K562 (cell line): ENCODE data around the gene CLGN. TPM values are rescaled to one million over a fixed set of nuclear protein-coding genes. Genes with fewer than 3 reads are reported as not detected.
A peak's percentile ranks its signal among the peaks of the same experiment; 100 is the strongest.

Experiments
- ATF1 ChIP-seq, 2 experiments: fragments of 450-650 bp in 1 of 2; IDR thresholded peaks; 2 replicates each; pipeline ENCODE4 v1.6.1; 2016; ENCODE audit warnings: missing compliant biosample characterization in 1 of 2, missing genetic modification characterization in 1 of 2
- BHLHE40 ChIP-seq: IDR thresholded peaks from 2 replicates; pipeline ENCODE4 v1.6.1; 2011; ENCODE audit warnings: low read length, improper control_type of control experiment
- DEAF1 ChIP-seq: fragments of 450-650 bp; formaldehyde crosslinking; IDR thresholded peaks from 2 replicates; pipeline ENCODE4 v1.4.0; 2020; ENCODE audit warnings: mild to moderate bottlenecking, moderate library complexity
- JUND ChIP-seq, 2 experiments: IDR thresholded peaks; 2 replicates in 1 of 2; 3 replicates in 1 of 2; pipeline ENCODE4 v1.6.1; 2011; ENCODE audit warnings: borderline replicate concordance in 2 of 2, low read depth in 2 of 2, low read length in 2 of 2, improper control_type of control experiment in 1 of 2, missing biosample characterization in 1 of 2, missing genetic modification characterization in 1 of 2, missing genetic modification reagents in 1 of 2
- NBN ChIP-seq: fragments of 450-650 bp; IDR thresholded peaks from 2 replicates; pipeline ENCODE4 v1.6.1; 2016; ENCODE audit warnings: low read depth, mild to moderate bottlenecking
- NR2F6 ChIP-seq: fragments of 450-650 bp; formaldehyde crosslinking; IDR thresholded peaks from 2 replicates; pipeline ENCODE4 v1.4.0; 2020; ENCODE audit warnings: mild to moderate bottlenecking
- SIX5 ChIP-seq, 2 experiments: IDR thresholded peaks; 2 replicates each; pipeline ENCODE4 v1.6.1; 2011; ENCODE audit warnings: low read length in 2 of 2, borderline replicate concordance in 1 of 2, low read depth in 1 of 2, mild to moderate bottlenecking in 1 of 2, moderate library complexity in 1 of 2; ENCODE audit not compliant: insufficient read depth in 1 of 2
- SRSF1 ChIP-seq: fragments of 200-400 bp; formaldehyde crosslinking; IDR thresholded peaks from 2 replicates; pipeline ENCODE4 v1.6.1; 2017; ENCODE audit warnings: mild to moderate bottlenecking, low read depth, low read length, moderate library complexity
- TEAD2 ChIP-seq: fragments of 450-650 bp; IDR thresholded peaks from 2 replicates; pipeline ENCODE4 v1.6.1; 2016; ENCODE audit warnings: missing genetic modification characterization, control low read depth, missing compliant biosample characterization
- TEAD4 ChIP-seq, 2 experiments: sonication (generic) in 1 of 2; formaldehyde crosslinking in 1 of 2; IDR thresholded peaks; 2 replicates each; pipeline versions ENCODE4 v1.6.1 to v1.8.0; 2012 to 2022; ENCODE audit warnings: borderline replicate concordance in 1 of 2, inconsistent platforms in 1 of 2, low read length in 1 of 2, mild to moderate bottlenecking in 1 of 2, missing genetic modification reagents in 1 of 2
- THAP7 ChIP-seq: fragments of 250-450 bp; sonication (Bioruptor Pico); IDR thresholded peaks from 2 replicates; pipeline ENCODE4 v1.5.0; 2021
- TRIM28 ChIP-seq: fragments of 450-650 bp; IDR thresholded peaks from 2 replicates; pipeline ENCODE4 v1.6.1; 2017
- USF2 ChIP-seq: sonication (generic); formaldehyde crosslinking; IDR thresholded peaks from 2 replicates; pipeline ENCODE4 v1.5.0; 2020; ENCODE audit warnings: missing genetic modification reagents
- ZNF124 ChIP-seq: sonication (generic); formaldehyde crosslinking; IDR thresholded peaks from 2 replicates; pipeline ENCODE4 v1.8.1; 2022; ENCODE audit warnings: missing genetic modification reagents
- ZNF263 ChIP-seq: sonication (generic); formaldehyde crosslinking; IDR thresholded peaks from 2 replicates; pipeline ENCODE4 v1.8.0; 2022; ENCODE audit warnings: mild to moderate bottlenecking, missing genetic modification reagents, borderline replicate concordance
- ZNF347 ChIP-seq: fragments of 450-650 bp; formaldehyde crosslinking; IDR thresholded peaks from 2 replicates; pipeline ENCODE4 v1.4.0; 2020; ENCODE audit warnings: low read depth, mild to moderate bottlenecking, moderate library complexity
- ZNF445 ChIP-seq: fragments of 250-450 bp; sonication (Bioruptor Pico); IDR thresholded peaks from 2 replicates; pipeline ENCODE4 v1.4.0; 2020; ENCODE audit warnings: low read depth, mild to moderate bottlenecking, moderate library complexity
- ZNF586 ChIP-seq: fragments of 450-650 bp; formaldehyde crosslinking; conservative IDR thresholded peaks from 2 replicates; pipeline ENCODE4 v1.4.0; 2020; ENCODE audit warnings: mild to moderate bottlenecking, moderate library complexity
- ZNF589 ChIP-seq: fragments of 200-800 bp; sonication (Bioruptor generic); IDR thresholded peaks from 2 replicates; pipeline ENCODE4 v1.6.1; 2016; ENCODE audit warnings: low read depth, missing genetic modification characterization, missing compliant biosample characterization
- polyA plus RNA-seq, 8 experiments: library from polyadenylated mRNA; depleted of rRNA in 4 of 8; stranded (reverse) in 5 of 8; unstranded in 3 of 8; fragments of >200 nt; fragmentation: Nextera tagmentation in 2 of 8; fragmentation: Illumina TruSeq in 1 of 8; extraction: Ambion mirVana in 2 of 8; extraction: Trizol in 1 of 8; gene quantifications; 2 replicates each; pipeline versions ENCODE4 v1.2.1 to v1.2.3, GENCODE V29; 2011 to 2014; ENCODE audit warnings: inconsistent platforms in 1 of 8, missing spikeins in 1 of 8
- total RNA-seq, 7 experiments: library from RNA; depleted of rRNA in 6 of 7; stranded (reverse); fragments of >200 nt in 6 of 7; fragmentation: Illumina TruSeq in 2 of 7; extraction: Trizol in 2 of 7; gene quantifications; 2 replicates each; pipeline versions ENCODE4 v1.2.1 to v1.2.3, GENCODE V29; 2011 to 2021; ENCODE audit warnings: low replicate concordance in 1 of 7
- TF ChIP-seq, protein P1 (sequence below): fragments of 250-450 bp; sonication (Bioruptor Pico); IDR thresholded peaks from 2 replicates; pipeline ENCODE4 v1.5.0; 2022; ENCODE audit warnings: mild to moderate bottlenecking
- TF ChIP-seq, protein P2 (sequence below), 2 experiments: fragments of 450-650 bp in 1 of 2; sonication (generic) in 1 of 2; formaldehyde crosslinking; conservative IDR thresholded peaks; 2 replicates each; pipeline versions ENCODE4 v1.4.0 to v1.8.1; 2020 to 2022; ENCODE audit warnings: mild to moderate bottlenecking in 1 of 2, missing genetic modification reagents in 1 of 2

CLGN gene
- total and polyA plus RNA-seq, 9 of the 15 experiments (the other 6 are each of a cell fraction or from before 2014, with no cell fraction given) = 0.22 to 3.6 (median 2.7) TPM

DNA sequence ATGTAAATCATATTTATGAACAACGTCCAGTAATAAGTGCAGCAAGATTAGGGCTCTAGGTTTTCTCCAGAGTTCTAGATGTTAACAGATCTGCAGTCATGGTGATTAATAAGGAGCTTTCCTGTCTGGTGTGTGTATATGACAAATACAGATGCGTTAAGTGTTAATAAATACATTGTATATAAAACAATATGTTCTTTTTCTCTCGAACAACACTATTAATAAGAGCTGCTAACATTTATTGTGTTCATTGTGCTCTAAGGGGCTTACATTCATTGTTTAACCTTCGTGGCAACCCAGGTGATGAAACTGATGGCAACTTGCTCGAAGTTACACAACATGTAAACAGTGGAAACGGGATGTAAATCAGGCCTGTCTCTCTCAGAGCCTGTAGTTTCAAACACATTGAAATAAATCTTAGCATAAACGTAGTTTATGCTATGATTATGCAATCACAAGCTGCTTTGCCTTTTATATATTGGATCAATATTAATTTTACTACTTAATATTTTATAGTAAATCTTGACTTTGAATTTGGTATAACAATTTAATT, 547 bp upstream of the CLGN start (continued):
- TF ChIP-seq DEAF1 (CRISPR knock-in tag) (no peak), ATF1 (CRISPR knock-in tag; IDR thresholded peaks at IDR 0.05) (no peak), ATF1 (tag; IDR thresholded peaks at IDR 0.05) (0 out of 2 replicates have a peak, but pooled peaks have one; percentile 11), ZNF589 (CRISPR knock-in tag) (no peak; the same call in 1 of the 2 replicates), ZNF124 (CRISPR knock-in tag) (no peak), ZNF347 (CRISPR knock-in tag) (no peak), TRIM28 (no peak), SIX5 (IDR thresholded peaks at IDR 0.05; ENCODE audit: borderline replicate concordance in 1 of 2, insufficient read depth in 1 of 2, low read depth in 1 of 2, low read length in 2 of 2) (no peak), TEAD2 (tag) (no peak), SRSF1 (no peak), THAP7 (CRISPR knock-in tag) (no peak; the same call in 1 of the 2 replicates), ZNF263 (CRISPR knock-in tag) (no peak), JUND (IDR thresholded peaks at IDR 0.05; ENCODE audit: borderline replicate concordance, low read depth, low read length) (0 out of 2 replicates have a peak, but pooled peaks have one; percentile 15), JUND (tag; IDR thresholded peaks at IDR 0.05; ENCODE audit: borderline replicate concordance, low read depth, low read length) (no peak), NBN (no peak), ZNF445 (no peak), TEAD4 (IDR thresholded peaks at IDR 0.05; ENCODE audit: low read length) (no peak), TEAD4 (CRISPR knock-in tag; IDR thresholded peaks at IDR 0.05; ENCODE audit: borderline replicate concordance) (no peak), USF2 (no peak), ZNF586 (CRISPR knock-in tag) (no peak), NR2F6 (no peak), BHLHE40 (no peak)
- TF ChIP-seq, protein P1, sequence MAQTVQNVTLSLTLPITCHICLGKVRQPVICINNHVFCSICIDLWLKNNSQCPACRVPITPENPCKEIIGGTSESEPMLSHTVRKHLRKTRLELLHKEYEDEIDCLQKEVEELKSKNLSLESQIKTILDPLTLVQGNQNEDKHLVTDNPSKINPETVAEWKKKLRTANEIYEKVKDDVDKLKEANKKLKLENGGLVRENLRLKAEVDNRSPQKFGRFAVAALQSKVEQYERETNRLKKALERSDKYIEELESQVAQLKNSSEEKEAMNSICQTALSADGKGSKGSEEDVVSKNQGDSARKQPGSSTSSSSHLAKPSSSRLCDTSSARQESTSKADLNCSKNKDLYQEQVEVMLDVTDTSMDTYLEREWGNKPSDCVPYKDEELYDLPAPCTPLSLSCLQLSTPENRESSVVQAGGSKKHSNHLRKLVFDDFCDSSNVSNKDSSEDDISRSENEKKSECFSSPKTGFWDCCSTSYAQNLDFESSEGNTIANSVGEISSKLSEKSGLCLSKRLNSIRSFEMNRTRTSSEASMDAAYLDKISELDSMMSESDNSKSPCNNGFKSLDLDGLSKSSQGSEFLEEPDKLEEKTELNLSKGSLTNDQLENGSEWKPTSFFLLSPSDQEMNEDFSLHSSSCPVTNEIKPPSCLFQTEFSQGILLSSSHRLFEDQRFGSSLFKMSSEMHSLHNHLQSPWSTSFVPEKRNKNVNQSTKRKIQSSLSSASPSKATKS (CRISPR knock-in tag) = no peak
- TF ChIP-seq, protein P2, sequence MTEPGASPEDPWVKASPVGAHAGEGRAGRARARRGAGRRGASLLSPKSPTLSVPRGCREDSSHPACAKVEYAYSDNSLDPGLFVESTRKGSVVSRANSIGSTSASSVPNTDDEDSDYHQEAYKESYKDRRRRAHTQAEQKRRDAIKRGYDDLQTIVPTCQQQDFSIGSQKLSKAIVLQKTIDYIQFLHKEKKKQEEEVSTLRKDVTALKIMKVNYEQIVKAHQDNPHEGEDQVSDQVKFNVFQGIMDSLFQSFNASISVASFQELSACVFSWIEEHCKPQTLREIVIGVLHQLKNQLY (CRISPR knock-in tag; conservative IDR thresholded peaks at IDR 0.05) = no peak
